CD8-positive, alpha-beta memory T cell (primary cell): Measurements from ENCODE around the gene RABGEF1. TPM values are rescaled to one million over a fixed set of nuclear protein-coding genes. Genes with fewer than 3 reads are reported as not detected.
"Not testable (repeated sequence)": the region's sequence is repeated elsewhere in the genome, so short reads cannot be mapped to it uniquely, and the experiment has no call there.

Experiments used
- CTCF ChIA-PET: fragments of 350-600 bp; sonication (Branson Sonifier 250); formaldehyde crosslinking; loops from one replicate; lab custom pipeline; 2021; ENCODE audit warnings: antibody characterized with exemption; lab: Charles Lee
- POLR2A ChIA-PET: fragments of 350-600 bp; sonication (Branson Sonifier 250); formaldehyde crosslinking; loops from one replicate; lab custom pipeline; 2021; ENCODE audit warnings: antibody characterized with exemption; lab: Charles Lee
- DNase-seq, 5 donors: peaks; one replicate each; pipeline versions ENCODE4 v3.0.0 to v3.0.0-alpha.2; 2020 to 2022; ENCODE audit warnings: mixed read lengths in 1 of 5
- H3K27ac ChIP-seq: one replicate; pipeline ENCODE4 v1.7.0; 2013; ENCODE audit warnings: low read depth, mild to moderate bottlenecking, low read length, moderate library complexity
- H3K27me3 ChIP-seq: 2 replicates; pipeline ENCODE4 v1.7.0; 2013; ENCODE audit warnings: low read length, mild to moderate bottlenecking; ENCODE audit not compliant: insufficient read depth, poor library complexity, severe bottlenecking
- H3K36me3 ChIP-seq: 2 replicates; pipeline ENCODE4 v1.7.0; 2013; ENCODE audit warnings: mild to moderate bottlenecking, low read length, moderate library complexity; ENCODE audit not compliant: insufficient read depth
- H3K4me1 ChIP-seq: 2 replicates; pipeline ENCODE4 v1.7.0; 2013; ENCODE audit warnings: mild to moderate bottlenecking, low read length, moderate library complexity; ENCODE audit not compliant: insufficient read depth
- H3K4me3 ChIP-seq: 2 replicates; pipeline ENCODE4 v1.7.0; 2013; ENCODE audit warnings: mild to moderate bottlenecking, low read length
- H3K9me3 ChIP-seq: 2 replicates; pipeline ENCODE4 v1.7.0; 2013; ENCODE audit warnings: mild to moderate bottlenecking, low read length
- H3K27ac Mint-ChIP-seq, 8 donors: one replicate each; pipeline ENCODE4 v1.8.0; 2020 to 2021; ENCODE audit warnings: mixed read lengths in 8 of 8, mild to moderate bottlenecking in 6 of 8, inconsistent platforms in 3 of 8, moderate library complexity in 3 of 8
- H3K27me3 Mint-ChIP-seq, 2 donors: one replicate each; pipeline ENCODE4 v1.8.0; 2020 to 2021; ENCODE audit warnings: mixed read lengths in 2 of 2, mild to moderate bottlenecking in 1 of 2, moderate library complexity in 1 of 2
- H3K36me3 Mint-ChIP-seq, 3 donors: one replicate each; pipeline ENCODE4 v1.8.0; 2020 to 2021; ENCODE audit warnings: mixed read lengths in 3 of 3, inconsistent platforms in 1 of 3, mild to moderate bottlenecking in 1 of 3
- H3K4me1 Mint-ChIP-seq, 3 donors: one replicate each; pipeline ENCODE4 v1.8.0; 2020 to 2021; ENCODE audit warnings: mixed read lengths in 3 of 3, inconsistent platforms in 1 of 3, mild to moderate bottlenecking in 1 of 3
- H3K4me3 Mint-ChIP-seq, 7 donors: one replicate each; pipeline ENCODE4 v1.8.0; 2020 to 2021; ENCODE audit warnings: mixed read lengths in 7 of 7, mild to moderate bottlenecking in 6 of 7, moderate library complexity in 4 of 7, inconsistent platforms in 2 of 7
- H3K9me3 Mint-ChIP-seq, 5 donors: one replicate each; pipeline ENCODE4 v1.8.0; 2020 to 2022; ENCODE audit warnings: mixed read lengths in 5 of 5, mild to moderate bottlenecking in 3 of 5, moderate library complexity in 2 of 5, inconsistent platforms in 1 of 5
- polyA plus RNA-seq: library from polyadenylated mRNA; unstranded; fragments of 300-500 nt; fragmentation: Illumina TruSeq; gene quantifications from one replicate; pipeline ENCODE4 v1.2.3, GENCODE V29; 2021
- total RNA-seq, 2 experiments: library from RNA; stranded (reverse); gene quantifications; one replicate each; pipeline ENCODE4 v1.2.3, GENCODE V29; 2021

Gene RABGEF1
- total and polyA plus RNA-seq, 3 experiments from 2014 or later, result 24.4 to 26.3 (median 25.7) TPM

- Histone ChIP-seq H3K27me3 (no peaks in the 10 kb centered on the region), H3K27ac (no peak overlapping the region), H3K4me3 (no peak overlapping the region), H3K9me3 (no peaks in the 10 kb centered on the region), H3K36me3 (no peaks in the 10 kb centered on the region), H3K4me1 (no peaks in the 10 kb centered on the region)
- Mint-ChIP-seq H3K4me3 (no peak overlapping the region), H3K36me3 (peaks cover 0 to 8% (median 2%) of the 10 kb centered on the region in 3 donors), H3K4me1 (peaks cover 0 to 5% (median 0%) of the 10 kb centered on the region in 3 donors), H3K27ac (peak overlapping the region in 2 of 8 donors; percentile 17 to 19), H3K9me3 (no peaks in the 10 kb centered on the region), H3K27me3 (peaks cover 0 to 1% of the 10 kb centered on the region in 2 donors)
- ChIA-PET CTCF (no interaction called here), POLR2A (no interaction called here)
- no peak for DNase-seq
Measured at GRCh38 chr7:66698652-66699205, 41.8 kb upstream of the RABGEF1 start.

- ChIA-PET POLR2A (no interaction called here), CTCF (no interaction called here)
- no peaks in the 10 kb centered on the region for H3K9me3 ChIP-seq
- no peak for DNase-seq
- peaks cover 0 to 1% (median 0%) of the 10 kb centered on the region in 3 donors for H3K4me1 Mint-ChIP-seq
- H3K27me3 Mint-ChIP-seq, result peaks cover 0 to 1% of the 10 kb centered on the region in 2 donors
- no peak overlapping the region for H3K4me3 Mint-ChIP-seq
- H3K27me3 ChIP-seq, result no peaks in the 10 kb centered on the region
- H3K9me3 Mint-ChIP-seq, result no peaks in the 10 kb centered on the region
- no peak overlapping the region for H3K27ac Mint-ChIP-seq
- H3K36me3 ChIP-seq, result no peaks in the 10 kb centered on the region
- no peak overlapping the region for H3K4me3 ChIP-seq
- no peak overlapping the region for H3K27ac ChIP-seq
- no peaks in the 10 kb centered on the region for H3K4me1 ChIP-seq
- peaks cover 0 to 4% (median 2%) of the 10 kb centered on the region in 3 donors for H3K36me3 Mint-ChIP-seq
Measured at GRCh38 chr7:66699998-66700397, 40.5 kb upstream of the RABGEF1 start.

GRCh38 chr7:66700633-66701131 is 39.9 kb upstream of the RABGEF1 start:
- no peaks in the 10 kb centered on the region for H3K4me1 ChIP-seq
- no peak overlapping the region for H3K27ac ChIP-seq
- Mint-ChIP-seq H3K36me3 (peaks cover 0 to 4% (median 0%) of the 10 kb centered on the region in 3 donors), H3K9me3 (no peaks in the 10 kb centered on the region), H3K27ac (peak overlapping the region in 2 of 8 donors; percentile 29 to 47), H3K27me3 (peaks cover 0 to 1% of the 10 kb centered on the region in 2 donors), H3K4me1 (peaks cover 0 to 1% (median 0%) of the 10 kb centered on the region in 3 donors), H3K4me3 (no peak overlapping the region)
- ChIA-PET CTCF (no interaction called here), POLR2A (no interaction called here)
- H3K4me3 ChIP-seq, result no peak overlapping the region
- no peaks in the 10 kb centered on the region for H3K9me3 ChIP-seq
- no peak for DNase-seq
- no peaks in the 10 kb centered on the region for H3K36me3 ChIP-seq
- H3K27me3 ChIP-seq, result no peaks in the 10 kb centered on the region

- Mint-ChIP-seq H3K4me1 (no peaks in the 10 kb centered on the region), H3K27me3 (no peaks in the 10 kb centered on the region), H3K9me3 (peaks cover 0 to 2% (median 0%) of the 10 kb centered on the region in 5 donors), H3K27ac (no peak overlapping the region), H3K36me3 (peaks cover 3 to 26% (median 22%) of the 10 kb centered on the region in 3 donors), H3K4me3 (no peak overlapping the region)
- Histone ChIP-seq H3K9me3 (no peaks in the 10 kb centered on the region), H3K27me3 (no peaks in the 10 kb centered on the region), H3K27ac (no peak overlapping the region), H3K36me3 (no peaks in the 10 kb centered on the region), H3K4me1 (no peaks in the 10 kb centered on the region), H3K4me3 (no peak overlapping the region)
- DNase-seq, result no peak
- POLR2A ChIA-PET, result no interaction called here
- CTCF ChIA-PET, result no interaction called here
Measured at GRCh38 chr7:66707825-66708224, 32.7 kb upstream of the RABGEF1 start.

GRCh38 chr7:66710752-66711151 is 29.8 kb upstream of the RABGEF1 start:
- H3K4me3 Mint-ChIP-seq, H3K4me1 ChIP-seq, H3K27me3 Mint-ChIP-seq, H3K4me1 Mint-ChIP-seq, H3K27me3 ChIP-seq, DNase-seq, POLR2A ChIA-PET, H3K27ac ChIP-seq, H3K9me3 ChIP-seq, H3K4me3 ChIP-seq, H3K36me3 ChIP-seq: not testable (repeated sequence)
- Mint-ChIP-seq H3K36me3 (peaks cover 17 to 47% (median 43%) of the 10 kb centered on the region in 3 donors), H3K27ac (peak overlapping the region in 1 of 8 donors; percentile 29), H3K9me3 (peaks cover 0 to 12% (median 6%) of the 10 kb centered on the region in 5 donors)
- CTCF ChIA-PET, result interaction anchor here (0.7 kb wide), 1 partner anchor 13 kb away, joined by 3 read pairs; no protein-coding TSS in a partner anchor

- no peak overlapping the region for H3K4me3 Mint-ChIP-seq
- no peaks in the 10 kb centered on the region for H3K27me3 Mint-ChIP-seq
- ChIA-PET CTCF (no interaction called here), POLR2A (no interaction called here)
- Histone ChIP-seq H3K9me3 (peaks cover 5% of the 10 kb centered on the region), H3K36me3 (no peaks in the 10 kb centered on the region), H3K27ac (no peak overlapping the region), H3K4me3 (no peak overlapping the region), H3K27me3 (no peaks in the 10 kb centered on the region), H3K4me1 (no peaks in the 10 kb centered on the region)
- H3K36me3 Mint-ChIP-seq, result peaks cover 16 to 51% (median 32%) of the 10 kb centered on the region in 3 donors
- H3K9me3 Mint-ChIP-seq, result peaks cover 0 to 12% (median 6%) of the 10 kb centered on the region in 5 donors
- H3K4me1 Mint-ChIP-seq, result no peaks in the 10 kb centered on the region
- no peak overlapping the region for H3K27ac Mint-ChIP-seq
- DNase-seq, result no peak
Measured at GRCh38 chr7:66713687-66714086, 26.8 kb upstream of the RABGEF1 start.

GRCh38 chr7:66716634-66717033 is 23.9 kb upstream of the RABGEF1 start:
- CTCF ChIA-PET, H3K36me3 ChIP-seq, POLR2A ChIA-PET, H3K4me3 ChIP-seq, H3K27ac ChIP-seq, H3K4me1 Mint-ChIP-seq, H3K4me1 ChIP-seq, DNase-seq, H3K27me3 Mint-ChIP-seq, H3K9me3 ChIP-seq, H3K27ac Mint-ChIP-seq, H3K4me3 Mint-ChIP-seq, H3K27me3 ChIP-seq: not testable (repeated sequence)
- peaks cover 18 to 45% (median 21%) of the 10 kb centered on the region in 3 donors for H3K36me3 Mint-ChIP-seq
- H3K9me3 Mint-ChIP-seq, result peaks cover 0 to 12% (median 6%) of the 10 kb centered on the region in 5 donors

- H3K27me3 Mint-ChIP-seq, result no peaks in the 10 kb centered on the region
- ChIA-PET POLR2A (no interaction called here), CTCF (no interaction called here)
- Histone ChIP-seq H3K4me1 (no peaks in the 10 kb centered on the region), H3K4me3 (no peak overlapping the region), H3K27me3 (no peaks in the 10 kb centered on the region), H3K27ac (no peak overlapping the region), H3K36me3 (no peaks in the 10 kb centered on the region), H3K9me3 (no peaks in the 10 kb centered on the region)
- H3K4me1 Mint-ChIP-seq, result no peaks in the 10 kb centered on the region
- peaks cover 5 to 17% (median 12%) of the 10 kb centered on the region in 5 donors for H3K9me3 Mint-ChIP-seq
- no peak for DNase-seq
- H3K36me3 Mint-ChIP-seq, result peaks cover 18 to 36% (median 22%) of the 10 kb centered on the region in 3 donors
- no peak overlapping the region for H3K27ac Mint-ChIP-seq
- no peak overlapping the region for H3K4me3 Mint-ChIP-seq
Measured at GRCh38 chr7:66720561-66720960, 20.0 kb upstream of the RABGEF1 start.
